Stimulated activated CD4-positive, alpha-beta T cell treated with anti-CD3 and anti-CD28 coated beads, TNF-alpha, amount 100 ng/mL, for 24 hours (primary cell): Measurements from ENCODE around the gene RPAIN.

Experiments used
- DNase-seq, 3 experiments: peaks; one replicate each; pipeline ENCODE4 v3.0.0-alpha.2; 2020; ENCODE audit warnings: low read depth in 3 of 3

RPAIN gene

DNA sequence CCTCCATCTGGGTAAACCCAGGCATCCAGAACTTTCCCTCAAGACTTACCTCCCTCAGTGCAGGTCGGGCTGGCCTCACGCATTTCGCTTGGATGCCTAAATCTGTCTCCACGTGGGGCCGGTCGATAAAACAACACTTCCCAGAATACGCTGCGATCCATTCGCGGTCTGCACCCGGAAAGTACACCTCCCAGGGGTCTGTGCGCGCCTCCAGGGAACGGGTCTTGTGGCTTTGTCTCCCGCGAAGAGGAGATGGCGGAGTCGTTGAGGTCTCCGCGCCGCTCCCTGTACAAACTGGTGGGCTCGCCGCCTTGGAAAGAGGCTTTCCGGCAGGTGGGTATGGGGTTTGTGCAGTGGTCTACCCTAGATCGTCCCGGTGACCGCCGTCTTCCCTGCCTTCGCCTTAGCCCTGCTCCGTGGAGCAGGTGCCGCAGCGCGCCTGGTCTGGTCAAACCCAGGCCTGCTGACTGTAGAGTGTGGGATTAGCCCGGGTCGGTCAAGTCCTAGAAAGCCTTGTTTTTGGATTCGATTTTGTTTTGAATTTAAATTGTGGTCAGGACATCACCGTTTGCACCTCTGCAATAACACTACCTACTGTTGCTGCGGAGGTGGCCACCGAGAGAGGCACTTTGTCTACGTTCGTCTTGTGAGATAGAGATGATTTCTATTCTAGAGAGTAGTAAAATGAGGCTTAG lies at the start of gene RPAIN:
RPAIN (plus strand) TSS at position 224 of the 695 bp plus-strand sequence; CDS start at position 253, 29 bp downstream.
- DNase-seq: peak; percentile 72 to 86 (median 76)

DNA sequence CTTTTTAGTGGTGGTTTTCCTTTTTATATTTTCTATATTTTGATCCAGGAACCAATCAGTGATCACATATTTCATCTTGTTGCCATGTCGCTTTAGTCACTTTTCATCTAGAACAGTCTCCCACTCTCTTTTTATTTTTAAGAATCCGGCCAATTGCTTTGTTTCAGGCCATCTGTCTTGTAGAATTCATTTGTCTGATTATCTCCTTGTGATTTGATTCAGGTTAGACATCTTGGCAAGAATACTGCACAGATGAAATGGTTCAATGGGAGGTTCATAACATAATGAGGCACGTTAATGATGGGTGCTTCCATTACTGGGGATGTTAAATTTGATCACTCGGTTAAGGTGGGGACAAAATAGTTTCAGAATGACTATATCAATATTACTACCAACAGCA lies 49.6 kb upstream of the RPAIN start:
- DNase-seq: no peak

- no peak for DNase-seq
Measured at GRCh38 chr17:5373112-5373511, 46.9 kb upstream of the RPAIN start.

DNA sequence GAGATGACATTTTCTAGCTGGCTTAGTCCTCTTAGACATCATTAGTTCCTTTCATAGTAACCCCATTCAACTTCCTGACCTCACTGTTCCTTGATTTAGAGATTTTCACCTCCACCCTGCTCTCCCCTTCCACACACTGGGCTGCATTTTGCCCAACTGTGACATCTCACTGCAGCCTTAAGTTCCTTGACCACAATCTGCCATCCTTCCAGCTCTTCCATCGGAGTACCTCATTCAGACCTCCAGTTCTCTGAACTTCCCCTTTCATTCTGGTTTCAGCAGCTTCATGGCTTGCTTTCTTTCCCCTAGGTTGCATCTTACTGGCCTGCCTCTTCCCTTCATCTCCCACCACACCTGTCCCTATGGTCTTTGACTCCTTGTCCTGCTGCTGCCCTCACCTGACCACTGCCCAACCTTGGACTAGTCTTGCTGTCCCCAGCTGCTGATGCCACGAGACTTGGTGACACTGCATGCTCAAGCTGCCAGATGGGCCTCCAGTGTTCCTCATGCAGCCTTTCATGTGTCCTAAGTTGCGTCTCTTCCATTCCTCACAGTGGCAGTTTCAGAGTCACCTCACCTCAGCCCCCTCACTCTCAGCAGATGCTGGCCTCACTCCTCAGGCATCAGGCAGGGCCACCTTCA lies 41.3 kb upstream of the RPAIN start:
- no peak for DNase-seq

- no peak for DNase-seq
Measured at GRCh38 chr17:5379351-5380107, 40.5 kb upstream of the RPAIN start.

DNA sequence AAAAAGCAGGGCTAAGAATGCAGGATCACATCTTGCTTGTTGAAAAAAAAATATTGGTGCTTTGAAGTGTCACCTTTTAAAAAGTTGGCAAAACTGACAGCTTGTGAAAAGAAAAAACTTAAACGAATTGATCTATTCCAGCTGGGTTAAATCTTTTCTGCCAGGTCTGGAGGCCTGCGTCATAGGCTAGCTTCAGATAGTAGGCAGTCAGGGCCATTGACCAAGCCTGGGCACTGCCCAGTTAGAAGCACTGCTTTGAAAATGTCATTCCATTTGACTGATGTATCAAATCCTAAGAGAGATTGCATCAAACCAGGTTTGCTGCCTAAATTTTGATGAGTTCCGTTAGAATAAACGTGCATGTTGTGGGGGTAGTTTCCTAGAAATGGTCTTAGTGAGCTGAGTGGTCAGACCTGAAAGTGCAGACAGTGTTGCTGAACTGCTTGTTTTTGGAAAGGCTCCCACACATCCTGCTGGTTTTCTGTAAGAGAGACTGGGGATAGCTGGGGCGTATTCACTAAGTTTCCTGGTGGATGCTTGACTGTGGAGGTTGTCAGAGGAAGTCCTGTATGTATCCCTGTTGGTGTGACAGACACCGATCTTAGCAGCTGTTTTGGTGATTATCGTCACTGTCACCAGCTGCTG lies 39.4 kb upstream of the RPAIN start:
- no peak for DNase-seq

DNA sequence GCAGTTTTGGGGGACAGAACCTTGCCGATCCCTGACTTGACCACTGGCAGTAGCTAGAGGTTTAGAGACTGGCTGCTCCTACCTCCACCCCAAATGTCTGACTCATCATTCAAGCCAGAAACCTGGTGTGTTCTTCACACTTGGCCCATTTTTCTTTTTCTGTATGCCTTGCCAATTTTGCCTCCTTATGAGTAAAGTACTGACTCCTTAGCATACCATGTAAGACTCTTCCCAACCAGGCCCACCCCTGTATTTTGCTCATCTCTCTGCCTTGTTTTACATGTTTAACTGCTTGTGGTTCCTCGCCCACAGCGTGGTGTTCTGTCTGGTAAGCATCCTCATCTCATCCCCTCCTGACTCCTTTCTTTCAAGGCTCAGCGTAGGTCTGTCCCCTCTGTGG lies 38.4 kb upstream of the RPAIN start:
- DNase-seq: no peak

DNA sequence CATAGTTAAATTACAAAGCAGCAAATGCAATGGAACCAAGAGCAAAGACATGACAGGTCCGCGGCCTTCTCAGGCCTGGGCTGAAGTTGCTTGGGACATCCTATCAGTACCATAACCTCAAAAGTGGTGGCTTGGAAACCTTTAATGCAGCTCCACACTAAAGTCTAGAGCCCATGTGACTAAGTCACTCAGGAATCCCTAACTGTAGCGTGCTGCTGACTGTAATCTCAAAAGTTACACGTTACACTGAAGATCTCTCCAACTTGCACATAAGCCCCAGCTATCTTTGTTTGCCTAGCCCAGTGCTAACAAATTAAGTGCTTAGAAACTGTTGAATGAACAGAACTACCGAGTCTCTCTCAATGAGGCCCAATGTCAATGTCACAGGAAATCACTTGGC lies 28.3 kb upstream of the RPAIN start:
- no peak for DNase-seq

DNA sequence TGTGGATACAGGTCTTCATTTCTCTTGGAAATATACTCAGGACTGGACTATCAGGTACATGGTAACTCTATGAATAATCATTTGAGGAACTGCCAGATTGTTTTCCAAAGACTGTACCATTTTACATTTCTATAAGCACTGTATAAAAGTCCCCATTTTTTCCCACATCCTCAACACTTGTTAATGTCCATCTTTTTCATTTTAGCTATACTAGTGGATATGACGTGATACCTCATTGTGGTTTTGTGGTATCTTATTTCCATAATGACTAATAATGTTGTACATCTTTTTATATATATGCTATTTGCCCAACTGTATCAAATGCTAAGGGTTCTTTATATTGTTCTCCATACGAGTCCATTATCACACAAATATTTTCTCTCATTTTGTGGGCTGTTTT lies 23.4 kb upstream of the RPAIN start:
- no peak for DNase-seq

DNA sequence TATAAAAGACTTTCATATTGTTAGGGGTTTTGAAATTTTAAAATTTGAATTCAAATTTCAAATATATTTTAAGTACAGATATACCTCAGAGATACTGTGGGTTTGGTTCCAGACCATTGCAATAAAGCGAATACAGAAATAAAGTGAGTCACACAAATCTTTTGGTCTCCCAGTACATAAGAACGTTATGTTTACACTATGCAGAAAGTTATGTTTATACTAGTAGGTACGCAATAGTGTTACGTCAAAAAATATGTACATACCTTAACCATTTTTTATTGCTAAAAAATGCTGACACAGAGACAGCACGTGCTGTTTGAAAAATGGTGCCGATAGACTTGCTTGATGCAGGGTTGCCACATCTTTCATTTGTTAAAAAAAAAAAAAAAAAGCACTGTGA lies 20.2 kb upstream of the RPAIN start:
- DNase-seq: no peak

DNA sequence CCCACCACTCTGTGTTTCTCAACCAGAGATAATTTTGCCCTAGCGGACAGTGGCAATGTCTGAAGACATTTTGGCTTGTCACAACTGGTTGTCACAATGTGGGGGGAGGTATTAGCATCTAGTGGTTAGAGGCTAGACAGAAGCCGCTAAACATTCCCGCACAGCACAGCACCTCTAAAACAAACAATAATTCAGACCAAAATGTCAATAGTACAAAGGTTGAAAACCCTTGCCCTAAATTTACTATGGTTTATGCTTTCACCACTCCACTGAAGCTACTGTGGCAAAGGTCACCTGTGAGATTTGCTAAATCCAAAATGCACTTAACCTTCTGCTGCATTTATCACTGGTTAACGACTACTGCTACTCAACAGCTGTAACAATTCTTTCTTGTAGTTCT lies 14.6 kb upstream of the RPAIN start:
- DNase-seq: no peak

DNA sequence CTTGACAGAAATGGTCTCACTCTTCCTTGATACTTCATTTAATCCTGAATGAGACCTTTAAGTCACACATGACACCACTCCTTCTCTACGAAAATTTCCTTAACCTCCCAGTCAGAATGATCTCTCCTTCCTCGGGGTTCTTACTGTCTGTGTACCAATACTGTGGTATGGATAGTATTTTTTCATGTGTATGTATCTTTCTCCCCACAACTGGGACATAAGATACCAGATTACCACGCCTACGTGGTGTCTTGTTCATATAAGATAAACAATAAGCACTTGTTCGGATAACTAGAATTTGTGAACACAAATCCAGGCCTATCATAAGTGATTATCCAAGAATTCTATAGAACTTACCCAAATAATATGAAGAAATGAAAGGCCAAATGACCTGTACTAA lies 11.8 kb upstream of the RPAIN start:
- no peak for DNase-seq

DNA sequence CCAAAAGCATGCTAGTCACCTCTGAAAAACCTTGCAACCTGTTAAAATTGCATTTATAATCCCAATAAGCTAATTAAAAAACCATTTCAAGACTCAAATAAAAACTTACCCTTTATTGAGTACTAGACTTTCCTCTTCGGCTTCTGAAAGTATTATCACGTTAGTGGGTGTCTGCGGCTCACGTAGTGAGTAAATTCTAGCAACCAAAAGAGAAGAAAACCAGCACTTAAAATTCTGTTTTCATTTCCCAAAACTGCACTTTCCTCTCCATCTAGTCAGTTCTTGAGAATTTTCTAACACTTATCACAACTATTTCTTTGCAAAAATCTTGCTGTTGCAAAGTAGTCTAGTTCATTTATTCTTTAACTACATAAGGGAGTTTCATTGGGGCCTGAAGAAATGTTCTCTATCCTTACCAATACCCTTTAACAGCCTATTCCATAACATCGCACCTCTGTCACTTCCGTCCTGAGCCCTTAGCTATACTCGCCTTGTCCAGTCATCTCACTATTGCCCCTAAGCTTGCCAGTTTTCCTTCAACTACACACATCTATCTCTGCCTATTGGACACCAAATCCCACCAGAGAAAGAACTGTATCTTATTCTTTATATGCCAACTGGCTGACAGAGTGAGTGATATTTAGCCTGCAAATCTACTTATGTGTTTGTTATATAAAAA lies 9.2 kb upstream of the RPAIN start:
- DNase-seq: no peak

DNA sequence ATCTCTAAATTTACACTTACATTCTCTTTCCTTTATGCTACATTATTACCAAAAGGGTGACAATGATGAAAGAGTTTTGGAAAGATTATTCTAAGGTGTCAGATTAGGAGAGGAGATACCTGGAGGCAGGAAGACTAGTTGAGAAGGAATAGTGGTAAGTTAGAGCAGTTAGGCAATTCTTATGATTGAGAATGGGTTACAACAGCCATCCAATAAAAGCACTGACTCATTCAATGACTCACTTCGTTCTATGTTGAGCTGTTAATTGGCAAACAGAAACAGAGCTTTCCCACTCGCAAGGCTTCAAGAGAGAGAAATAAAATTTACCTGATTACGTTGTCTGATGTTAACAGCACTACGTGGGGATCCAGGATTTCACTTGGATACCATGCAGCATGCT lies 6.3 kb upstream of the RPAIN start:
- DNase-seq: no peak

DNA sequence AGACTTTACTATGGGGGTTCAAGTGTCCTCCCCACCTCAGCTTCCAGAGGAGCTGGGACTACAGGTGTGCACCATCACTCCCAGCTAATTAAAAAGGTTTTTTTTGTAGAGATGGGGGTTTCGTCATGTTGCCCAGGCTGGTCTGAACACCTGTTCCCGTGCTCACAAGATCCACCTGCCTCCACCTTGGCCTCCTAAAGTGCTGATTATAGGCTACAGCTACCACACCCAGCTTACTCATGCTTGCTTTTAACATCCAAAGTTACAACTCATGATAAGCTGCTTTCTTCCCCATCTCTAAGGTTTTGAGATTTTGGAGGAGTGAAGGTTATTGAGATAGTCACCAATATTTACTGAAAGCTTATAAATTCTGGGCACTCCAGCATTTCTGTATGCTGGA lies 3.1 kb upstream of the RPAIN start:
- no peak for DNase-seq

- peak; percentile 45 to 67 (median 55) for DNase-seq
Measured at GRCh38 chr17:5418858-5419355, 1.1 kb upstream of the RPAIN start.

DNA sequence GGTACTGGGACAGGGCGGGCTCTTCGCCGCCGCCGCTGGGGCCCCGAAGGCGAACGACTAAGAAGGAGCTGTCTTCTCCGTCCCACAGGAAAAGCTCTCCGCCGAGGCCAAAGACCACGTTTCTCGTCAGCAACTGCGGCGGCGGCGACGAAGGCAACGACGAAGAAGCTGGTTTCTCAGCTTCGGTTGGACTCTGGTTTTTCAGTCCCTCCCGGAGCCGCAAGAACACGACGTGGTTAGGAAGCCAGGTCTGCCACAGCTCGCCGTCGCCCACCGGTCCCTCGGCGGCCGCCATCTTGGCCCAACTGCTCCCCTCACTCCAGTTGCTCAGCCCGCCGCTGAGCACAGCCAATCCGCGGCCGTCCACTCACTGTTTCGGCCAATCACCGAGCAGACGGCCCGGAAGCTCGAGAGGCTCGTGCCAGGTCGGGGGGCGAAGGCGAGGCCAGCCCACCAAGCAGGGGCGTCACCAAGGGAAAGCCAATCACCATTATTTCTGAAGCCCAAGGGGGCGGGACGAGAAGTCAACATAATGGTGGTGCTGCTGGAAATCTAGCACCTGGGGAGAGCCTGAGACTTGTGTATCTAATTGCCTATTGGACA lies 525 bp upstream of the RPAIN start, which contains the start of gene NUP88:
NUP88 (minus strand) TSS at position 307 of the 603 bp plus-strand sequence; CDS start at position 295, 12 bp downstream.
- DNase-seq: peak; percentile 93 to 96 (median 94)

DNA sequence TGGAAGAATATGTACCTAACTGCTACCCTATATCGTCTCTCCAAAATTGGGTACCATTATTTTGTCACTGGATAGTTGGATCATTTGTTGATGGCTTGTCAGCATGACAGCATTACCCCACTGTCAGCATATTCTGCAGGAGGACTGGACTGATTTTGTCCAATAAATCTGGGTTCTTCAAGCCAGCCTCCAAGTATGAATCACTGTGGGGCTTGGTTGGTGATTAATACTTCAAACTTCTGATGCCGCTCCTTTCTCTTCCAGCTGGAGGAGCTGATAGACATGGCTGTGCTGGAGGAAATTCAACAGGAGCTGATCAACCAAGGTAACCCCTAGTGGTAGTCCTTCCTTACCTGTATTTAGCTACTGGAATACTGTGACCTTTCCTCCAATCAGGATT lies 2.5 kb downstream of the RPAIN start:
- no peak for DNase-seq

DNA sequence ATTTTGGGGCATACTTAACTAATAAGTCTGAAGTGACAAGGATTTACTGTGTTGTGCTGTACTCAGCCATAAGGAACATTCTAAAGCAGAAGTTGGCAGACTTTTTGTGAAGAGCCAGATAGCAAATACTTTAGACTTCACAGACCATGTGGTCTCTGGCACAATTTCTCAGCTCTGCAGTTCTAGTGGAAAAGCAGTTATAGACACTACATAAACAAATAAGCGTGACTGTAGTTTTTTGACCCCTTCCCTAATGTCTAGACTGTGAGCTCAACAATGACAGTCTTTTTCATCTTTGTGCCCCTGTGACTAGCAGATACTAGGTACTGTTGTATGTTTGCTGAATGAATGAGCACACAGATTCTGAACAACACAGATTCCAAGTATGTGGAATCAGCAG lies 4.9 kb downstream of the RPAIN start:
- DNase-seq: no peak

DNA sequence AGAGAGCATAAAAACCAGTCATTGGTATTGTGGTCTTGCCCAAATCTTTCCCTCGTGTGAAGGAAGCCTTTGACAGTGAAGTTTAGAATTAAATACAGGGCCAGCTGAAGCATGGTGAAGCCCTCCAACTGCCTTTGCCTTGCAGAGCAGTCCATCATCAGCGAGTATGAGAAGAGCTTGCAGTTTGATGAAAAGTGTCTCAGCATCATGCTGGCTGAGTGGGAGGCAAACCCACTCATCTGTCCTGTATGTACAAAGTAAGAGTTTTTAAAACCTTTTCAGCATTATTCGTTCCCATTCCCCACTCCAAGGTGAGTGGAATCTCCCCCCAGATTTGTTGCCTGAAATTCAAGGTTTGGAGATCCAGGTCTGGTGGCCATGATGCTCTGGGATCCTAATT lies 5.8 kb downstream of the RPAIN start:
- no peak for DNase-seq
